Neural cell (in vitro differentiated cells): ENCODE measurements around the gene CLPSL1. TPM values are rescaled to one million over a fixed set of nuclear protein-coding genes. Genes with fewer than 3 reads are reported as not detected.

Experiments
- H2AFZ ChIP-seq: fragments of 200-600, 300-800 bp; sonication (generic), shearing (Covaris generic); 2 replicates; pipeline ENCODE4 v1.6.0; 2014; ENCODE audit warnings: low read depth, mild to moderate bottlenecking, antibody characterized with exemption, low read length, moderate library complexity
- H3F3A ChIP-seq: fragments of 200-600 bp; shearing (Covaris generic); 2 replicates; pipeline ENCODE4 v1.6.1; 2016; ENCODE audit warnings: mild to moderate bottlenecking, moderate library complexity, mixed read lengths, antibody characterized with exemption, low read length; ENCODE audit not compliant: insufficient read depth, poor library complexity, severe bottlenecking
- H3K27ac ChIP-seq: fragments of 200-600, 300-800 bp; sonication (generic), shearing (Covaris generic); 2 replicates; pipeline ENCODE4 v1.5.1; 2014; ENCODE audit warnings: mild to moderate bottlenecking, low read length, moderate library complexity
- H3K27me3 ChIP-seq: fragments of 300-800, 200-600 bp; sonication (generic), shearing (Covaris generic); 2 replicates; pipeline ENCODE4 v1.6.0; 2014; ENCODE audit warnings: mild to moderate bottlenecking, low read depth, low read length, moderate library complexity; ENCODE audit not compliant: insufficient read depth
- H3K36me3 ChIP-seq: fragments of 300-800, 200-600 bp; sonication (generic), shearing (Covaris generic); 2 replicates; pipeline ENCODE4 v1.5.1; 2014; ENCODE audit warnings: mild to moderate bottlenecking, antibody characterized with exemption, low read length, moderate library complexity; ENCODE audit not compliant: insufficient read depth
- H3K4me2 ChIP-seq: fragments of 300-800, 200-600 bp; sonication (generic), shearing (Covaris generic); 2 replicates; pipeline ENCODE4 v1.6.0; 2014; ENCODE audit warnings: mild to moderate bottlenecking, low read length
- H3K4me3 ChIP-seq: fragments of 300-800, 200-600 bp; sonication (generic), shearing (Covaris generic); 2 replicates; pipeline ENCODE4 v1.5.1; 2014; ENCODE audit warnings: mild to moderate bottlenecking, low read length, moderate library complexity
- H3K79me2 ChIP-seq: fragments of 200-600 bp; shearing (Covaris generic); replicated peaks from 2 replicates; pipeline ENCODE4 v1.6.0; 2014; ENCODE audit warnings: mild to moderate bottlenecking, low read length, moderate library complexity; ENCODE audit not compliant: insufficient read depth
- H3K9ac ChIP-seq: fragments of 300-800, 200-600 bp; sonication (generic), shearing (Covaris generic); 2 replicates; pipeline ENCODE4 v1.6.1; 2016; ENCODE audit warnings: mild to moderate bottlenecking, low read length, mixed read lengths
- H3K9me2 ChIP-seq: fragments of 200-600 bp; shearing (Covaris generic); 2 replicates; pipeline ENCODE4 v1.6.1; 2016; ENCODE audit warnings: mild to moderate bottlenecking, low read length, mixed read lengths; ENCODE audit not compliant: insufficient read depth
- H3K9me3 ChIP-seq: fragments of 200-600, 300-800 bp; sonication (generic), shearing (Covaris generic); 2 replicates; pipeline ENCODE4 v1.6.1; 2016; ENCODE audit warnings: mild to moderate bottlenecking, mixed run types, low read length, moderate library complexity, mixed read lengths
- H4K20me1 ChIP-seq: fragments of 200-600 bp; shearing (Covaris generic); 2 replicates; pipeline ENCODE4 v1.6.1; 2016; ENCODE audit warnings: mild to moderate bottlenecking, mixed run types; ENCODE audit not compliant: insufficient read depth
- CTCF ChIP-seq: fragments of 450-650 bp; IDR thresholded peaks from 2 replicates; pipeline ENCODE4 v1.5.1; 2014; ENCODE audit warnings: antibody characterized with exemption, mild to moderate bottlenecking, moderate library complexity; ENCODE audit not compliant: poor library complexity, severe bottlenecking
- EP300 ChIP-seq: fragments of 450-650 bp; conservative IDR thresholded peaks from 2 replicates; pipeline ENCODE4 v1.6.1; 2014; ENCODE audit warnings: antibody characterized with exemption, mild to moderate bottlenecking, moderate library complexity; ENCODE audit not compliant: poor library complexity, severe bottlenecking
- EZH2 ChIP-seq: fragments of 200-600, 300-800 bp; shearing (Covaris generic), sonication (generic); IDR thresholded peaks from 2 replicates; pipeline ENCODE4 v1.6.1; 2014; ENCODE audit warnings: antibody characterized with exemption, low read length, borderline replicate concordance, mild to moderate bottlenecking; ENCODE audit not compliant: insufficient read depth, poor library complexity, severe bottlenecking
- MXI1 ChIP-seq: fragments of 450-650 bp; conservative IDR thresholded peaks from 2 replicates; pipeline ENCODE4 v1.6.1; 2014; ENCODE audit warnings: antibody characterized with exemption, mild to moderate bottlenecking; ENCODE audit not compliant: poor library complexity, severe bottlenecking
- POLR2AphosphoS5 ChIP-seq: IDR thresholded peaks from 2 replicates; pipeline ENCODE4 v1.6.1; 2012
- RAD21 ChIP-seq: fragments of 450-650 bp; conservative IDR thresholded peaks from 2 replicates; pipeline ENCODE4 v1.6.1; 2014; ENCODE audit warnings: antibody characterized with exemption, mild to moderate bottlenecking, moderate library complexity
- REST ChIP-seq: IDR thresholded peaks from 2 replicates; pipeline ENCODE4 v1.6.1; 2012; ENCODE audit warnings: borderline replicate concordance
- SMC3 ChIP-seq: fragments of 450-650 bp; conservative IDR thresholded peaks from 2 replicates; pipeline ENCODE4 v1.6.1; 2014; ENCODE audit warnings: antibody characterized with exemption, mild to moderate bottlenecking, moderate library complexity; ENCODE audit not compliant: poor library complexity
- TAF1 ChIP-seq: IDR thresholded peaks from 2 replicates; pipeline ENCODE4 v1.6.1; 2012; ENCODE audit warnings: low read depth
- polyA plus RNA-seq: library from polyadenylated mRNA; depleted of rRNA; stranded (reverse); fragments of >200 nt; gene quantifications from 2 replicates; pipeline ENCODE4 v1.2.3, GENCODE V29; 2014

CLPSL1 gene
- polyA plus RNA-seq, 1 donor from 2014 or later, result not detected

GRCh38 chr6:35833536-35833935 lies 52.7 kb downstream of the CLPSL1 start:
- H3K9me3 ChIP-seq, result no peaks in the 10 kb centered on the region
- no peaks in the 10 kb centered on the region for H3F3A ChIP-seq
- H3K27ac ChIP-seq, result no peak overlapping the region
- H3K4me3 ChIP-seq, result no peak overlapping the region
- H3K4me2 ChIP-seq, result no peak overlapping the region
- no peak overlapping the region for H3K9ac ChIP-seq
- H3K9me2 ChIP-seq, result no peaks in the 10 kb centered on the region
- H4K20me1 ChIP-seq, result no peaks in the 10 kb centered on the region
- no peak for TF ChIP-seq CTCF
- TF ChIP-seq SMC3, result no peak
- no peak for TF ChIP-seq MXI1
- TF ChIP-seq RAD21, result no peak
- no peak for TF ChIP-seq EZH2
- no peak for TF ChIP-seq POLR2AphosphoS5
- no peak for TF ChIP-seq EP300
- no peak for TF ChIP-seq REST
- TF ChIP-seq TAF1, result no peak
- no peaks in the 10 kb centered on the region for H3K79me2 ChIP-seq
- H3K36me3 ChIP-seq, result peaks cover 5% of the 10 kb centered on the region
- no peak overlapping the region for H2AFZ ChIP-seq
- no peaks in the 10 kb centered on the region for H3K27me3 ChIP-seq

Other genes starting within 250 kb of the CLPSL1 start
- 0.84 and 1.2 TPM in 2 replicates for gene FKBP5, start 92.1 kb upstream of the CLPSL1 start, polyA plus RNA-seq
- 2.2 and 4.9 TPM in 2 replicates for gene ARMC12, start 44.0 kb upstream of the CLPSL1 start, polyA plus RNA-seq
- gene CLPSL2, start 4.4 kb upstream of the CLPSL1 start, polyA plus RNA-seq, result not detected in 2 replicates
- not detected in 2 replicates for gene CLPS, start 16.3 kb downstream of the CLPSL1 start, polyA plus RNA-seq
- gene LHFPL5, start 24.3 kb downstream of the CLPSL1 start, polyA plus RNA-seq, result 0.17 TPM in 1 of 2 replicates, not detected in the other
- gene SRPK1, start 140.1 kb downstream of the CLPSL1 start, polyA plus RNA-seq, result 34.8 and 39.9 TPM in 2 replicates
- gene SLC26A8, start 243.6 kb downstream of the CLPSL1 start, polyA plus RNA-seq, result not detected in 2 replicates
- 18.2 and 26.6 TPM in 2 replicates for gene MAPK14, start 246.8 kb downstream of the CLPSL1 start, polyA plus RNA-seq